Measurements from ENCODE around the gene CCDC85C.

The CCDC85C gene

DNA sequence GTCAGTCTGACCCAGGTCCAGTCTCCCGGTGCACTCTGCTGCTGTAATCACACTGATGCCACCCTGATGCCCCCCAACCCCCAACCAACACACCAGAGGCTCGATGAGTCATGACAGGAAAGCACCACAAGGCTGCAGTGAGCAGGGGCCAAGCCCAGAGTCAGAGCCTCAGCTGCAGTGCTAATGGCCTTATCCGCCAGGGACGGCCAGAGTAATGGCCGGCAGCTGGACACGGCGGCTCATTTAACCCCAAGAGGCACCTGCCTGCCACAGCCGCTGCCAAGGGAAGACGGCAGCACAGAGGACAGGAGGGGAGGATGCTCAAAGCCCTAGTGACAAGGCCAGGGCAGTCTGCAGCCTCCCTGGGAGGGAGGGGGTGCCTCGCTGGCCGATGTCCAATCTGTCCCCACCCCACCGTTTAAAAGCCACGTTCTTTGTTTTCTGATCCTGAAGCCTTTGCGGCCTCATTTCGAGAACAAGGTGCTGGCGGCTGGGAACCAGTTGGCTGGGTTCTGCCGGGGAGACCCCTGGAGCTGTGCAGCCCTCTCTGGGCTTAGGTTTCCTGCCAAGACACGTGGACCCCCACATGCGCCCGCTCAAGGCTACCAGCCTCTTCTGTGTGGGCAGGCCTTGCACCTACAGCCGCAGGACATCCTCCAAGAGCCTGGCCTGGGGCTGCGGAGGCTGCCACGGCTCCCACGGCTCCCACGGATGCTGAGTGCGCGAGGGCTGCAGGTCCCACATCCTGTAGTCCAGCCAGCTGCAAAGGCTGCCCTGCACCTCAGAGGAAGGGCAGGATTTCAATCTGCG lies 13.1 kb downstream of the CCDC85C start:
- in situ Hi-C loops (cut with MboI; ENCODE audit: low sequenced_read_pairs): no loop called here

DNA sequence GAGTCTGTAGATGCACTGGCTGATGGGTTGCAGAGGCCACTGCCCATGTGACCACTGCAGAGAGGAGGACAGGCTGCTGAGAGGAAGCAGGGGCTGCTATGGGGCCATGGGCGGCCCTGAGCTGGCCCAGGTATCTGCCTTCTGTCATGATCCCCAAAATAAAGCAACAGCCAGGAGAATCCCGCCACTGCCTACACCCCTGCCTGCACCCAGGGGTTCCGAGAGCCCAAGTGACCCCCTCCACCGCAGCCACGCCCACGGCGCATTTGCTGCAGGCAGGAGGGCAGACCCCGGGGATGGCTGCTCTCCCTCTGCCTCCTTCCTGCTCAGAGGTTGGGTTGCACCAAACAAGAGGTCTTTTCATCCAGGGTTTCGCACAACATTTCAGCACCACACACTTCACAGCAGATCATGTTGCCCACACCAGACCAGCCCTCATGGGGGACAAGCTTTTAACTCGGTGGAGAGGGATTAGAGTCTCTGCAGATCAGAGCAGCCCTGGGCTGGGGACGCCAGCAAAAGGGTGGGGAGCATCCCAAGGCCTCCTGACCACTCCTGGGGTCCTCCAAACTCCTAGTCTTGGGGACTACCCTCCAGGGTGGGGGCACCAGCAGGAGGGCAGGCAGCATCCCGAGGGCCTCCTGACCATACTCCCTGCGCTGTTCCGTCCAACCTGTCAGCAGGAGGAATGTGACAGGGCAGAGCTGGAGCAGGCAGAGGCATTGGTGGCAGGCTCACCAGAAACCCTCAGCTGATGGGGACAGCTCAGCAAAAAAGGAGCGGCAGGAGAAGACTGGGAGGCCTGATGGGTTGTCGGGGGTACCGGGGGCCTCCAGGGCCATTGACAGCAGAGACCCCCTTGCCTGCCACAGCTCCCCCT lies 14.1 kb downstream of the CCDC85C start:
- in situ Hi-C loops (cut with MboI; ENCODE audit: low sequenced_read_pairs): no loop called here

- in situ Hi-C loops (cut with MboI; ENCODE audit: low sequenced_read_pairs): no loop called here
Measured at GRCh38 chr14:99589031-99589441, 15.0 kb downstream of the CCDC85C start.

- in situ Hi-C loops (cut with MboI; ENCODE audit: low sequenced_read_pairs): no loop called here
Measured at GRCh38 chr14:99587460-99588278, 16.3 kb downstream of the CCDC85C start.

- in situ Hi-C loops (cut with MboI; ENCODE audit: low sequenced_read_pairs): no loop called here
Measured at GRCh38 chr14:99586761-99587459, 17.1 kb downstream of the CCDC85C start.

- in situ Hi-C loops (cut with MboI; ENCODE audit: low sequenced_read_pairs): no loop called here
Measured at GRCh38 chr14:99586054-99586760, 17.8 kb downstream of the CCDC85C start.

DNA sequence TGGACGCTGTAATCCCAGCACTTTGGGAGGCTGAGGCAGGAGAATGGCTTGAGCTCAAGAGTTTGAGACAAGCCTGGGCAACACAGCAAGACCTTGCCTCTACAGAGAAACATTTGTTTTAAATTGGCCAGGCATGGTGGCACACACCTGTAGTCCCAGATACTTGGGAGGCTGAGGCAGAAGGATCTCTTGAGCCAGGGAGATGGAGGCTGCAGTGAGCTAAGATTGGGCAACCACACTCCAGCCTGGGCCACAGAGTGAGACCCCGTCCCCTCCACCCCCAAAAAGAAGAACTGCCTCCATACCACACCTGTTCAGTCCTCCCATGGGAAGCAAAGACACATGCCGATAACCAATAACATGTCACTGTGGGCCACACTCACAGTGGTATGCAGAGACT lies 19.2 kb downstream of the CCDC85C start:
- in situ Hi-C loops (cut with MboI; ENCODE audit: low sequenced_read_pairs): no loop called here

- in situ Hi-C loops (cut with MboI; ENCODE audit: low sequenced_read_pairs): no loop called here
Measured at GRCh38 chr14:99581938-99582337, 22.1 kb downstream of the CCDC85C start.

DNA sequence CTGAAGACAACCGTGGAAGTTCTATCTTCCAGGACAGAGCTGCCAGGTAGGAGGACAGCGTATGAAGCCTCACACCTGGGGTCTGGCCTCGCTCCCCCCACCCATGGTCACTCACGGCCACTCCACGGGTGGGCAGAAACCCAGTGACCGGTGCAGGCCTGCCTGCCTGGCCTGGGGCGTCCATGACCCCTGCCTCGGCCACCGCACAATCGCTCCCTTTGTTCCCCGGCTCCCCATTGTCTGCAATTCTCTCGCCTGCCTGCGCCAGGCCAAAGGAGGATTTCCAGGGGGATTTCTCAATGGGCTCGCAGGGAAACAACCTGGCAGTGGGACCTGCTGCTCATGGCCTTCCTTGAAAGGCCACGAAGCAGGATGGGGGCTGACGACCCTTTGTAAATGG lies 22.6 kb downstream of the CCDC85C start:
- in situ Hi-C loops (cut with MboI; ENCODE audit: low sequenced_read_pairs): no loop called here

- in situ Hi-C loops (cut with MboI; ENCODE audit: low sequenced_read_pairs): no loop called here
Measured at GRCh38 chr14:99579903-99580571, 24.0 kb downstream of the CCDC85C start.

DNA sequence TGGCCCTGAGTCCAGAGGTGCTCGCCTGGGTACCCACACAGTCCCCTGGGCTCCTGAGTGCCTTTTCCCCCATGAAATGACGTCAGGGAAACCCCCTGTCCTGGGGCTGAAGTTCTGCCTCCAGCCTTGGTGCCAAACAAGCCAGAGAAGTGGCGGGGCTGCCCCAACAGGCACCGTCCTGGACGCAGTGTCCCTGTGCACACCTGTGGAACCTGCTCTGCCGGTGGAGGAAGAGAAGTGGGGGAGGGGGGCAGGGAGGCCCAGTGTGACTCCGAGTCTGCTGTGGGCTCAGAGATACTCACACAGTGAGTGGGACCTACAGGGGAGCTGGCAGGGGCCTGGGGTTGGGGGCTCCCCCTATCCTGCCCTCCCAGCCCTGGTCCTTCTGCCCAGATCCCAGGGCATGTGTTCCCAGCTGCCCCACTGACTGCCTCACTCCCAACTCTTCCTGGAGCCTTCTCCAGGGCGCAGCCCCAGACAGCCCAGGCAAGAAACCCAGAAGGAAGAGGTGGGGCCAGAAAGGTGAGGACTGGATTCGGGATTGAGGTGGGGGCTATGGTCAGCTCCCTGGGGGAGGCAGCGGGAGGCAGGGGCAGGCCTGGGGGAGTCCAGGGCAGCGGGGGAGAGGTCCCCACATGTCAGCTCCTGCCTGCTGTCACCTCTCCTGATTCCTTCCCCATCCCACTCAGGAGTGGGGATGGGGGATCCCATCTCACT lies 24.7 kb downstream of the CCDC85C start:
- in situ Hi-C loops (cut with MboI; ENCODE audit: low sequenced_read_pairs): no loop called here

DNA sequence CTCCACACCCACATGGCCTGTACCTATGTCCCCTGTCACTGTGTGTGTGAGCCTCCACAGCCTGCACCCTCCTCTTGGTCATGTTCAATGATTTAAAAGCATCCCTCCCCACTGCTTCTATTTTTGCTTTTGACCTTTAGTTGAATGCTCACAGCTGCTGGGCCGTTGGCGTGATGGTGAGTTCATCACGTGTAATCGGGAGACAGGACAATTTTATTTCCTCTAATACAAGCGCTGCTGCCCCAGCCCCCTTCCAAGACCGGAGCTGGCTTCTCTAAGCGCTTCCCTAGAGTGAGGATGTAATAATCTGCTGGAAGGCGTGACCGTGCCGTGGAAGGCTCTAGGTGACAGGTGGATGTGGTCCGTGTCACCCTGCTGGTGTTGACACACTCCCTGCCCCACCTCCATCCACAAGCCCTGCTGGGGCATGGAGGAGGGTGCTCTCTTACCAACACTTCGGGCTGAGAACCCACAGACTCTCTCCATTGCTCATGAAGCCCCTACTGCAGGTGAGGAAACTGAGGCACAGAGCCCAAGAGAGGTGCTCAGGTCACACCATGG lies 25.4 kb downstream of the CCDC85C start:
- in situ Hi-C loops (cut with MboI; ENCODE audit: low sequenced_read_pairs): no loop called here

DNA sequence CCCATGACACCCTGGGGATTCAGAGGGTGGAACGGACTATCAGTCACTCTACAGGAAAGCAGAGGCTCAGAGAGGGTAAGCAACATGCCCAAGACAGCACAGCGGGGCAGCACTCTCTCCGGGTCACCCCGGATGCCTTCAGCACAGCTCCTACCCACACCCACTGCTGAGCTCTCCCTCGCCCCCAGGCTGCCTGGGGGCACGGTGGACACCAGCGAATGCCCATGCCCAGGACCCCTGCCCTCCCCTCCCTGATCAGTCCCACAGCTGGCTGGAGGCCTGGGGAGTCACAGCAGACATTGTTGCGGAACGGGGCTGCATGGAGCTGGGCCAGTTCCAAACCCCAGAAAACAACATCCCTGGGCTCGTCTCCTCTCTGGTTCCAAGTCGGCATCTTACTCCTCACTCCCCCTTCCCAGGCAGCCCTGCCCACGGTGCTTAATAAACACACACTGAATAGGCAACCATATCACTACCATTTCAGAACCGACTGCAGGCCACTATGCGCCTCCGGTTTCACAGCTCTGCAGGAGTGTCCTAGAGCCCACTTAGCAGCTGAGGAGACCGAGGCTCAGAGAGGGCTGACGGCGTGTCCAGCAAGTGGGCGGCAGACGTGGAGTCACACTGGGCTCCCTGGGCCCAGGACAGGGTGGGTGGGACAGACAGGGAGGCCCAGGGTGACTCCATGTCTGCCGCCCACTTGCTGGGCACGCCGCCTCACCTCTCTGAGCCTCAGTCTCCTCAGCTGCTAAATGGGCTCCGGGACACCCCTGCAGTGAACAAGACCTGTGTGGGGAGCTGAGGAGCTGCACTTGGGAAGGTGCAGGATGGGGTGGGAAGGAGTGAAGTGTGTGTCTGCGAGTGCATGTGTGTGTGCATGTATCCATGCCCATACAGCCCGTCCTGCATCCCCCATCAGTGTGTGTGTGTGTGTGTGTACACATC lies 27.0 kb downstream of the CCDC85C start:
- in situ Hi-C loops (cut with MboI; ENCODE audit: low sequenced_read_pairs): no loop called here

DNA sequence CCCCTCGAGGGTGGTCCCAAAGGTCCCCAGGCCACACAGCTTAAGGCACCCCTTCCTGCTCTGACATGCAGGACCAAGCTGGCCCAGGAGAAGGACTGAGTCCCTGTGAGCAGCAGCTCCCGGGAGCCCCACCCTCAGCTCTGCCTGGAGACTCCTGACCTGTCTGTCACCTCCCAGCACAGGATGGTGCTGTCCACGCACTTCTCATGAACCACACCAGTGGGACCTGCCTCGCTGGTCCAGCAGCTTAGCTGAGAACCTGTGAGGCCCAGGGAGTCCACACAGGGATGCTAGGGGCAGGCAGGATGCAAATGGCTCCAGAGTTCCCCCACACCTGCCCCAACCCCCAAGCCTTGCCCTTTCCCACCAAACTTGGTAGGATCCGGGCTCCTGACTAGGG lies 27.7 kb downstream of the CCDC85C start:
- in situ Hi-C loops (cut with MboI; ENCODE audit: low sequenced_read_pairs): no loop called here

GRCh38 chr14:99575043-99576023 lies 28.7 kb downstream of the CCDC85C start:
- in situ Hi-C loops (cut with MboI; ENCODE audit: low sequenced_read_pairs): no loop called here
